SK-N-SH (cell line): ENCODE results near the gene ATP8A2. TPM values are rescaled to one million over a fixed set of nuclear protein-coding genes. Genes with fewer than 3 reads are reported as not detected.

Experiments used
- CTCF ChIA-PET: fragments of 300-600, 350-600 bp; formaldehyde crosslinking; extraction: SDS; loops from one replicate; lab custom pipeline; 2021; lab: Yijun Ruan, JAX
- POLR2A ChIA-PET: fragments of 350-600 bp; sonication (Branson Sonifier 250); formaldehyde crosslinking; extraction: SDS; loops from one replicate; lab custom pipeline; 2020; ENCODE audit warnings: antibody characterized with exemption, inconsistent platforms; lab: Yijun Ruan, JAX
- DNase-seq: peaks from one replicate; pipeline ENCODE4 v3.0.0; 2012
- H2AFZ ChIP-seq: fragments of 200-600 bp; sonication (generic); 2 replicates; pipeline ENCODE4 v1.8.1; 2016; ENCODE audit warnings: antibody characterized with exemption, mild to moderate bottlenecking, low read depth
- H3F3A ChIP-seq: fragments of 200-600 bp; sonication (generic); replicated peaks from 2 replicates; pipeline ENCODE3; 2016; ENCODE audit warnings: antibody characterized with exemption, mild to moderate bottlenecking; ENCODE audit not compliant: insufficient read depth
- H3K27ac ChIP-seq, 2 experiments: fragments of 200-500 bp in 1 of 2; fragments of 200-600 bp in 1 of 2; sonication (Bioruptor generic) in 1 of 2; sonication (generic), shearing (Covaris generic) in 1 of 2; 2 replicates each; pipeline versions ENCODE4 v1.5.1 to v1.6.1; 2014 to 2016; ENCODE audit warnings: low read depth in 2 of 2, inconsistent platforms in 1 of 2, low read length in 1 of 2, mild to moderate bottlenecking in 1 of 2, mixed read lengths in 1 of 2
- H3K27me3 ChIP-seq: fragments of 200-600 bp; sonication (generic), shearing (Covaris generic); 2 replicates; pipeline ENCODE4 v1.6.1; 2016; ENCODE audit warnings: mixed run types; ENCODE audit not compliant: insufficient read depth
- H3K36me3 ChIP-seq, 2 experiments: fragments of 200-500 bp in 1 of 2; fragments of 200-600 bp in 1 of 2; sonication (Bioruptor generic) in 1 of 2; sonication (generic) in 1 of 2; replicated peaks in 1 of 2; 2 replicates each; pipeline versions ENCODE3 to v1.5.1; 2014 to 2016; ENCODE audit warnings: low read length in 1 of 2, mild to moderate bottlenecking in 1 of 2; ENCODE audit not compliant: insufficient read depth in 2 of 2, control insufficient read depth in 1 of 2
- H3K4me1 ChIP-seq, 2 experiments: fragments of 200-500 bp in 1 of 2; fragments of 200-600 bp in 1 of 2; sonication (Bioruptor generic) in 1 of 2; sonication (generic), shearing (Covaris generic) in 1 of 2; 2 replicates each; pipeline versions ENCODE4 v1.5.1 to v1.6.1; 2014 to 2016; ENCODE audit warnings: low read depth in 1 of 2, low read length in 1 of 2, mixed run types in 1 of 2; ENCODE audit not compliant: insufficient read depth in 2 of 2, control insufficient read depth in 1 of 2
- H3K4me2 ChIP-seq: fragments of 200-600 bp; sonication (generic), shearing (Covaris generic); 2 replicates; pipeline ENCODE4 v1.6.1; 2017; ENCODE audit warnings: mixed run types
- H3K4me3 ChIP-seq, 2 experiments: fragments of 200-500 bp in 1 of 2; fragments of 200-600 bp in 1 of 2; sonication (Bioruptor generic) in 1 of 2; sonication (generic), shearing (Covaris generic) in 1 of 2; 2 replicates each; pipeline versions ENCODE4 v1.5.1 to v1.8.1; 2014 to 2016; ENCODE audit warnings: low read depth in 2 of 2, inconsistent platforms in 1 of 2, low read length in 1 of 2, mild to moderate bottlenecking in 1 of 2, mixed read lengths in 1 of 2, moderate library complexity in 1 of 2
- H3K79me2 ChIP-seq: fragments of 200-600 bp; sonication (generic); 2 replicates; pipeline ENCODE4 v1.8.1; 2017; ENCODE audit warnings: mild to moderate bottlenecking; ENCODE audit not compliant: insufficient read depth
- H3K9ac ChIP-seq: fragments of 200-600 bp; sonication (generic); 2 replicates; pipeline ENCODE4 v1.6.1; 2017; ENCODE audit warnings: mixed run types
- H3K9me2 ChIP-seq: fragments of 200-600 bp; sonication (generic); 2 replicates; pipeline ENCODE4 v1.6.1; 2017; ENCODE audit warnings: mixed run types
- H3K9me3 ChIP-seq: fragments of 200-600 bp; sonication (generic); 2 replicates; pipeline ENCODE4 v1.6.1; 2017; ENCODE audit warnings: mixed run types, mild to moderate bottlenecking, moderate library complexity
- H4K20me1 ChIP-seq: fragments of 200-600 bp; sonication (generic); 2 replicates; pipeline ENCODE4 v1.6.1; 2017; ENCODE audit warnings: mild to moderate bottlenecking, mixed run types; ENCODE audit not compliant: insufficient read depth
- CTCF ChIP-seq: fragments of 200-600 bp; sonication (generic); IDR thresholded peaks from 2 replicates; pipeline ENCODE4 v1.6.1; 2017; ENCODE audit warnings: antibody characterized with exemption, mild to moderate bottlenecking, moderate library complexity
- ELF1 ChIP-seq: IDR thresholded peaks from 2 replicates; pipeline ENCODE4 v1.4.0; 2012
- EZH2phosphoT487 ChIP-seq: fragments of 200-600 bp; sonication (generic); IDR thresholded peaks from 2 replicates; pipeline ENCODE4 v1.6.1; 2017; ENCODE audit warnings: low read depth, mixed run types, mild to moderate bottlenecking, antibody characterized with exemption, moderate library complexity, borderline replicate concordance
- GABPA ChIP-seq: IDR thresholded peaks from 2 replicates; pipeline ENCODE4 v1.4.0; 2012; ENCODE audit warnings: low read depth, mild to moderate bottlenecking
- GATA2 ChIP-seq: sonication (generic); formaldehyde crosslinking; IDR thresholded peaks from 2 replicates; pipeline ENCODE4 v1.5.0; 2020; ENCODE audit warnings: mild to moderate bottlenecking, missing genetic modification reagents
- MEF2A ChIP-seq: IDR thresholded peaks from 2 replicates; pipeline ENCODE4 v1.4.0; 2012; ENCODE audit warnings: low read depth, borderline replicate concordance
- MXI1 ChIP-seq: IDR thresholded peaks from 2 replicates; pipeline ENCODE4 v1.6.1; 2012; ENCODE audit warnings: mild to moderate bottlenecking, low read depth, low read length, improper control_type of control experiment
- NRF1 ChIP-seq: IDR thresholded peaks from 2 replicates; pipeline ENCODE4 v1.6.1; 2012; ENCODE audit warnings: low read depth, mild to moderate bottlenecking, low read length
- POLR2AphosphoS5 ChIP-seq: IDR thresholded peaks from 2 replicates; pipeline ENCODE4 v1.6.1; 2012; ENCODE audit warnings: low read depth, low read length
- RAD21 ChIP-seq: IDR thresholded peaks from 2 replicates; pipeline ENCODE4 v1.6.1; 2012; ENCODE audit warnings: mild to moderate bottlenecking, low read length
- REST ChIP-seq: IDR thresholded peaks from 2 replicates; pipeline ENCODE4 v1.6.1; 2012; ENCODE audit warnings: mild to moderate bottlenecking, low read depth, low read length, moderate library complexity
- RXRA ChIP-seq: IDR thresholded peaks from 2 replicates; pipeline ENCODE4 v1.4.0; 2012; ENCODE audit warnings: low read depth, mild to moderate bottlenecking, borderline replicate concordance
- SIN3A ChIP-seq: IDR thresholded peaks from 2 replicates; pipeline ENCODE4 v1.6.1; 2012; ENCODE audit warnings: low read depth, mild to moderate bottlenecking, low read length, moderate library complexity, borderline replicate concordance
- SMC3 ChIP-seq: IDR thresholded peaks from 2 replicates; pipeline ENCODE4 v1.6.1; 2012; ENCODE audit warnings: low read depth, low read length, improper control_type of control experiment
- USF1 ChIP-seq: IDR thresholded peaks from 2 replicates; pipeline ENCODE4 v1.4.0; 2012; ENCODE audit warnings: low read depth, borderline replicate concordance
- YY1 ChIP-seq: IDR thresholded peaks from 2 replicates; pipeline ENCODE4 v1.4.0; 2012; ENCODE audit warnings: low read depth, mild to moderate bottlenecking
- ZBTB33 ChIP-seq: IDR thresholded peaks from 2 replicates; pipeline ENCODE4 v1.4.0; 2012; ENCODE audit warnings: low read depth, borderline replicate concordance
- WGBS: methylation state at CpG from one replicate; pipeline ENCODE4 v1.1.6; 2017; ENCODE audit warnings: low lambda C conversion rate; 5-methylcytosine and 5-hydroxymethylcytosine counted together
- polyA plus RNA-seq, 3 experiments: library from polyadenylated mRNA; depleted of rRNA; stranded (reverse); fragments of >200 nt; gene quantifications; 2 replicates each; pipeline ENCODE4 v1.2.3, GENCODE V29; 2012

The ATP8A2 gene
- polyA plus RNA-seq, 1 of the 3 experiments (the other 2 are of a cell fraction), result 0.02 TPM

GRCh38 chr13:25879466-25879865 is 507.7 kb downstream of the ATP8A2 start (continued):
- no peak for TF ChIP-seq ZBTB33
- no peak for TF ChIP-seq REST
- TF ChIP-seq MXI1, result no peak
- no peak for TF ChIP-seq ELF1
- TF ChIP-seq POLR2AphosphoS5, result no peak
- TF ChIP-seq RXRA, result no peak
- no peak for TF ChIP-seq GATA2 (CRISPR knock-in tag)
- TF ChIP-seq, all 33 proteins: peak for 0

- POLR2A ChIA-PET, result no interaction called here
- Histone ChIP-seq H3K4me3 (no peak overlapping the region), H3K9me3 (no peaks in the 10 kb centered on the region), H4K20me1 (no peaks in the 10 kb centered on the region), H2AFZ (no peak overlapping the region), H3F3A (no peaks in the 10 kb centered on the region), H3K27me3 (no peaks in the 10 kb centered on the region), H3K27ac (no peak overlapping the region), H3K79me2 (no peaks in the 10 kb centered on the region), H3K4me1 (peaks cover 6 to 16% of the 10 kb centered on the region in 2 experiments; a peak in 3 of 4 replicates), H3K9me2 (no peaks in the 10 kb centered on the region), H3K4me2 (no peak overlapping the region), H3K9ac (no peak overlapping the region), H3K36me3 (no peaks in the 10 kb centered on the region)
- WGBS, result 25% methylated on average over 3 of the region's 3 CpGs
- DNase-seq, result no peak
- TF ChIP-seq MXI1 (no peak), CTCF (no peak), GABPA (no peak), ELF1 (no peak), REST (no peak), YY1 (no peak), RXRA (no peak), MEF2A (no peak), USF1 (no peak), SMC3 (no peak), NRF1 (no peak), RAD21 (no peak), EZH2phosphoT487 (no peak), SIN3A (no peak)
- CTCF ChIA-PET, result interaction anchor here (0.8 kb wide), 1 partner anchor 19 kb away, joined by 3 read pairs; no protein-coding TSS in a partner anchor
Measured at GRCh38 chr13:25881136-25881926, 509.6 kb downstream of the ATP8A2 start.
